ENCODE measurements around the gene JDP2.

GRCh38 chr14:75454963-75455546, 27.2 kb downstream of the JDP2 start:
- TF ChIP-seq POLR2AphosphoS5 (IDR thresholded peaks at IDR 0.05; ENCODE audit: low read depth, low read length): no peak
- TF ChIP-seq, protein P1, sequence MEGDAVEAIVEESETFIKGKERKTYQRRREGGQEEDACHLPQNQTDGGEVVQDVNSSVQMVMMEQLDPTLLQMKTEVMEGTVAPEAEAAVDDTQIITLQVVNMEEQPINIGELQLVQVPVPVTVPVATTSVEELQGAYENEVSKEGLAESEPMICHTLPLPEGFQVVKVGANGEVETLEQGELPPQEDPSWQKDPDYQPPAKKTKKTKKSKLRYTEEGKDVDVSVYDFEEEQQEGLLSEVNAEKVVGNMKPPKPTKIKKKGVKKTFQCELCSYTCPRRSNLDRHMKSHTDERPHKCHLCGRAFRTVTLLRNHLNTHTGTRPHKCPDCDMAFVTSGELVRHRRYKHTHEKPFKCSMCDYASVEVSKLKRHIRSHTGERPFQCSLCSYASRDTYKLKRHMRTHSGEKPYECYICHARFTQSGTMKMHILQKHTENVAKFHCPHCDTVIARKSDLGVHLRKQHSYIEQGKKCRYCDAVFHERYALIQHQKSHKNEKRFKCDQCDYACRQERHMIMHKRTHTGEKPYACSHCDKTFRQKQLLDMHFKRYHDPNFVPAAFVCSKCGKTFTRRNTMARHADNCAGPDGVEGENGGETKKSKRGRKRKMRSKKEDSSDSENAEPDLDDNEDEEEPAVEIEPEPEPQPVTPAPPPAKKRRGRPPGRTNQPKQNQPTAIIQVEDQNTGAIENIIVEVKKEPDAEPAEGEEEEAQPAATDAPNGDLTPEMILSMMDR (IDR thresholded peaks at IDR 0.05): no peak
- TF ChIP-seq NRF1 (IDR thresholded peaks at IDR 0.05; ENCODE audit: low read depth, low read length): no peak
- no peak for TF ChIP-seq REST (IDR thresholded peaks at IDR 0.05; ENCODE audit: low read depth, low read length)
- no peak for TF ChIP-seq ELF1 (IDR thresholded peaks at IDR 0.05)
- no peak for TF ChIP-seq CHD2 (IDR thresholded peaks at IDR 0.05; ENCODE audit: low read length, partially characterized antibody)
- TF ChIP-seq, protein P2, sequence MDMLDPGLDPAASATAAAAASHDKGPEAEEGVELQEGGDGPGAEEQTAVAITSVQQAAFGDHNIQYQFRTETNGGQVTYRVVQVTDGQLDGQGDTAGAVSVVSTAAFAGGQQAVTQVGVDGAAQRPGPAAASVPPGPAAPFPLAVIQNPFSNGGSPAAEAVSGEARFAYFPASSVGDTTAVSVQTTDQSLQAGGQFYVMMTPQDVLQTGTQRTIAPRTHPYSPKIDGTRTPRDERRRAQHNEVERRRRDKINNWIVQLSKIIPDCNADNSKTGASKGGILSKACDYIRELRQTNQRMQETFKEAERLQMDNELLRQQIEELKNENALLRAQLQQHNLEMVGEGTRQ (IDR thresholded peaks at IDR 0.05; ENCODE audit: borderline replicate concordance, low read depth, low read length): no peak
- no peak for TF ChIP-seq TAF1 (IDR thresholded peaks at IDR 0.05; ENCODE audit: borderline replicate concordance, low read depth, low read length)

All from SK-N-SH (cell line).